ENCODE data around the gene UBE2E2. TPM values are rescaled to one million over a fixed set of nuclear protein-coding genes. Genes with fewer than 3 reads are reported as not detected.

UBE2E2 gene
- total RNA-seq, 4 donors from 2014 or later: 7.9 to 44.7 (median 26.6) TPM

GRCh38 chr3:23588547-23588946 lies 385.4 kb downstream of the UBE2E2 start:
- intact Hi-C loops (cut with DNase I; ENCODE audit: low total_unique reads): no loop called here
- DNase-seq (no peak), ATAC-seq (no peak)
- Histone ChIP-seq H3K27ac (no peak overlapping the region), H3K36me3 (no peaks in the 10 kb centered on the region), H3K4me3 (no peak overlapping the region), H3K4me1 (peaks cover 4 to 6% of the 10 kb centered on the region in 2 donors), H3K27me3 (no peaks in the 10 kb centered on the region), H3K9me3 (no peaks in the 10 kb centered on the region)
- TF ChIP-seq CTCF (IDR thresholded peaks at IDR 0.05 in 4 of 5, conservative IDR thresholded peaks at IDR 0.05 in 1 of 5): no peak
- no peak for TF ChIP-seq POLR2A (IDR thresholded peaks at IDR 0.05)
- in situ Hi-C loops (cut with MboI; ENCODE audit: low sequenced_read_pairs in 4 of 4): no loop called here

GRCh38 chr3:23589602-23590001 lies 386.5 kb downstream of the UBE2E2 start:
- DNase-seq (no peak), ATAC-seq (no peak)
- Histone ChIP-seq H3K4me3 (no peak overlapping the region), H3K27me3 (no peaks in the 10 kb centered on the region), H3K27ac (no peak overlapping the region), H3K9me3 (no peaks in the 10 kb centered on the region), H3K4me1 (peaks cover 9 to 10% of the 10 kb centered on the region in 2 donors), H3K36me3 (no peaks in the 10 kb centered on the region)
- in situ Hi-C loops (cut with MboI; ENCODE audit: low sequenced_read_pairs in 4 of 4): no loop called here
- intact Hi-C loops (cut with DNase I; ENCODE audit: low total_unique reads): loop anchor here (10.0 kb wide), 3 partner anchors 285 to 385 kb away; partner anchors contain the start of gene UBE2E2
- TF ChIP-seq POLR2A (IDR thresholded peaks at IDR 0.05): no peak
- no peak for TF ChIP-seq CTCF (IDR thresholded peaks at IDR 0.05 in 4 of 5, conservative IDR thresholded peaks at IDR 0.05 in 1 of 5)

- TF ChIP-seq CTCF (IDR thresholded peaks at IDR 0.05 in 4 of 5, conservative IDR thresholded peaks at IDR 0.05 in 1 of 5) (no peak), POLR2A (IDR thresholded peaks at IDR 0.05) (no peak)
- H3K4me3 ChIP-seq: no peak overlapping the region
- intact Hi-C loops (cut with DNase I; ENCODE audit: low total_unique reads) (loop anchor here (10.0 kb wide), 3 partner anchors 286 to 386 kb away; partner anchors contain the start of gene UBE2E2), in situ Hi-C loops (cut with MboI; ENCODE audit: low sequenced_read_pairs in 4 of 4) (no loop called here)
- ATAC-seq (no peak), DNase-seq (no peak)
- no peak overlapping the region for H3K27ac ChIP-seq
- H3K36me3 ChIP-seq: no peaks in the 10 kb centered on the region
- H3K9me3 ChIP-seq: no peaks in the 10 kb centered on the region
- peaks cover 18 to 19% of the 10 kb centered on the region in 2 donors for H3K4me1 ChIP-seq
- no peaks in the 10 kb centered on the region for H3K27me3 ChIP-seq
Measured at GRCh38 chr3:23590424-23591273, 387.5 kb downstream of the UBE2E2 start.

- in situ Hi-C loops (cut with MboI; ENCODE audit: low sequenced_read_pairs in 4 of 4) (no loop called here), intact Hi-C loops (cut with DNase I; ENCODE audit: low total_unique reads) (loop anchor here (10.0 kb wide), 3 partner anchors 287 to 387 kb away; partner anchors contain the start of gene UBE2E2)
- H3K27me3 ChIP-seq: no peaks in the 10 kb centered on the region
Measured at GRCh38 chr3:23591374-23591773, 388.2 kb downstream of the UBE2E2 start.

More at GRCh38 chr3:23591374-23591773, 388.2 kb downstream of the UBE2E2 start:
- no peaks in the 10 kb centered on the region for H3K9me3 ChIP-seq
- DNase-seq (no peak), ATAC-seq (no peak)
- TF ChIP-seq CTCF (IDR thresholded peaks at IDR 0.05 in 4 of 5, conservative IDR thresholded peaks at IDR 0.05 in 1 of 5) (no peak), POLR2A (IDR thresholded peaks at IDR 0.05) (no peak)
- peaks cover 19 to 20% of the 10 kb centered on the region in 2 donors for H3K4me1 ChIP-seq
- no peaks in the 10 kb centered on the region for H3K36me3 ChIP-seq
- no peak overlapping the region for H3K27ac ChIP-seq
- no peak overlapping the region for H3K4me3 ChIP-seq

Data from gastrocnemius medialis (tissue), 4 donors.